GM21360 (cell line): ENCODE data around the gene COL7A1.

Source experiments
- ATAC-seq: cut with Tn5 transposase; IDR thresholded peaks from one replicate; pipeline ENCODE4 v1.9.1; 2021; ENCODE audit warnings: mild to moderate bottlenecking, moderate library complexity; ENCODE audit not compliant: unreplicated experiment

The COL7A1 gene

DNA sequence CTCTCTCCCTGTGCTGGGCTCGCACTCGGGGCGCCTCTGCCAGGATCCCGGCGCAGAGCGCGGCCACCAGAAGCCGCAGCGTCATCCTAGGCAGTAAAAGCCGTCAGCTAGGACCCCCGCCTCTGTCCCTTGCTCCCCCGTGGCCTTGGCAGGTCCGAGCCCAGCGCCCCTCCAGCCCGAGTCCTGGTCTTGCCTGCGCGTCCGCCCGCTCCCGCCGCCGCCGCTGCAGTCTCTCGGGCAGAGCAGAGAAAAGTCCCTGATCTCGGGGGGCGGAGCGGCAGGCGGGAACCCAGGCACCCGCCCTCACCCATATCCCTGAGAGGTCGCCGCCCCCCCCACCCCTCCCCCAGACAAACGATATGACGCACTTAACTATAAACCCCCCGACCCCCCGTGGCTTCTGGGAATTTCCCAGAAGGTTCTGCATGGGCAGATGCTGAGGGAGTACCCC lies at the start of gene COL7A1:
COL7A1 (minus strand) TSS at position 255 of the 451 bp plus-strand sequence; CDS start at position 85, 170 bp downstream.
- ATAC-seq, result no peak

DNA sequence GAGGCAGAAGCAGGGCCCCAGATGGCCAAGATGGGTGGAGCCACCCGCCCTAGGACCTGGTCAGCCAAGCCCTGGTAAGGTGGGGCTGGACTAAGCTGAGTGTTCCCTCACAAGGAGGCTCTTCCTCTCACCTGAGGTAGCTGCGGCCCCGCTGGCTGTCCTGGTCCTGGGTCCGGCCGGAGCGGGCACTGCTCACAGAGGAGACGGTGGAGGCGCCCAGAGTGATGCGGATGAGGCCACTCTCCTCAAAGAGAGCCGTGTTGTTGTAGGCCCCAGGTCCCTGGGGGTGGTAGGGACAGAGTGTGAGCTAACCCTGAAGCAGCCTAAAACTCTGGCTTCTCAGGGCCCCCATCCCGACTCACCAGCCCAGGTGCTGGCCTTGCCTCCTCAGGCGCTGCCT lies 47.5 kb upstream of the COL7A1 start:
- ATAC-seq, result no peak

DNA sequence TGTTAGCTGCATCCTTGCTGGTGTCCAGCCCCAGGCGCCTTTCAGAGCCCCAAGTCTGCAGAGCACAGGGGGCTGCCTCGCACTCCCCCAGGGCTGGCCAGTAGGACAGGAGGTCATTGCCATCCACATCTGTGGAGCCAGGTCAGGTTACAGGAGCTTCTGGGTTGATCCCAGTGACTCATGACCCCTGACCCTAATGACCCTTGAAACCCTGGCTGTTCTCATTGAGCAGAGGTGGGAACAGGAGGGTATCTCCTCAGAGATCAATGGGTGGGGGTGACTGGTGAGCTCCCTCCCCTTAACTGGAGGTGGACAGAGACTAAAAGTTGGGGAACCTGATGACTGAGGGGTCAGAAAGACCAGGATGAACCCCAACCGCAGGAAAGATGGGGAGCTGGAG lies 46.3 kb upstream of the COL7A1 start:
- no peak for ATAC-seq

DNA sequence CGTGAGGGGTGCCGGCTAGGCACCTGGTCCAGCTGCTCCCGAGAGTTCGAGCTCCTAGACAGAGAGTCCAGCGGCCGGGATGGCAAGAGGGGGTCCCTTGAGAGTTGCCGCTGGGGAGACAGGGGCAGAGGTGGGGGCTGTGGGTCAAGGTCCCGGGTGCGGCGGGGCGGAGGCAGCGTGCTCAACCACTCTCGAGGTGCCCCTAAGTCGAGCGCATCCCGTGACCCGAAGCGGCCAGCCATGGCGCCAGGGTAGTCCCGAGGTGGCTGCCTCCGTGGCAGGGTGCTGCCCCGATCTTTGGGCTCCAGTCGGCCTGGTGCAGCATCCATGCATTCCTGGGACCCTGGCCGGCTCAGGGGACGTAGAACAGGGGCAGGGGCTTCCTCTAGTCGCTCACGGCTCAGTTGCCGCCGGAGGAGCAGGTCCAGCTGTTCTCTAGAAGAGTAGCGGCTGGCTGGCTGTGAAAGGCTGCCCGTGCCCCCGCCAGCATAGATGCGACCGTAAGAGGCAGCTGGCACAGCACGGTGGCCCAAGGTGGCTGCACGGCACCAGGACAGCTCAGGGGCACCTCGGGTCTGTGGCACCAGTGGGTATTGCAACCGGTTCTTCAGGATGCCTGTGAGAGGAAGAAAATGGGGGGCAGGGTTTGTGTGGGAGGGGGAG lies 44.9 kb upstream of the COL7A1 start:
- ATAC-seq, result no peak

DNA sequence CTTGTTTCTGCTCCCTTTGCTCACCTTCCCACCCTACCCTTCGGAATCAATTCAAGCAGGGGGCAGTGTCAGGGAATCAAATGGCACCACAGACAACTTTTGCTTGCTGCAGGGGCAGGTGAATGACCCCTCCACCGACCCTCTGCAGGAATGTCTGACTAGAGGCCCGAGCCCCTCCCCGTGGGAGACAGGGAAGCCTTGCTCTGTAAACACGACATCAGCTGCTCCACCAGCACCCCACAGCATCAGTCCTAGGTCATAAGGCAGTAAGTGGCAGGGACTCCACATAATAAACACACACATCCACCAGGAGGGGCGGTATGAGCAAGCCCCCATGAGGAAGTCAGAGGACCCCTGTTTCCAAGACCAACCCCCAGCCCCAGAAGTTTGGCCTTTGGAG lies 42.2 kb upstream of the COL7A1 start:
- no peak for ATAC-seq

DNA sequence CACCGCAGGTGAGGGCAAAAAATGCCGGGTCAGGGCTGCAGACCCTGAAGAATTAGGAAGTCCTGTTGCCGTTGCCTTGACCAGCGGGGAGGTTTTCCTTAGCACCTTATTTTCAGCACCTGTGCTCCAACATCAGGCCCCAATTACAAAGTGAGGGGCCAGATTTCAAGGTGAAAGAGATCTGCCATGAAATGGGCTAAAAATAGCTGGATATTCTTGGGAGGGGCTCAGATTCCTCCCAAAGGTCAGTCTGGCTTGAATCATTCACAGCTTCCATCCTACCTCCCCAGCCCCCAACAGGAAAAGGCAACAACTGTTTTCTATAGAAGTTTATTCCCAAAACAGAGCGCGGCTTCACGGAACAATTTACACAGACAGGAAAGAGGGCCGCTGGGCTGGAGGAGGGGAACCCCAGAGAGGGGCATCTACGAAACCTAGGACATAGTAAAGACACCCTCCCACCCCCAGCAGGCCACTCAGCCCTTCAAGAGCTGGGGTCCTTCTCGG lies 41.1 kb upstream of the COL7A1 start:
- no peak for ATAC-seq

DNA sequence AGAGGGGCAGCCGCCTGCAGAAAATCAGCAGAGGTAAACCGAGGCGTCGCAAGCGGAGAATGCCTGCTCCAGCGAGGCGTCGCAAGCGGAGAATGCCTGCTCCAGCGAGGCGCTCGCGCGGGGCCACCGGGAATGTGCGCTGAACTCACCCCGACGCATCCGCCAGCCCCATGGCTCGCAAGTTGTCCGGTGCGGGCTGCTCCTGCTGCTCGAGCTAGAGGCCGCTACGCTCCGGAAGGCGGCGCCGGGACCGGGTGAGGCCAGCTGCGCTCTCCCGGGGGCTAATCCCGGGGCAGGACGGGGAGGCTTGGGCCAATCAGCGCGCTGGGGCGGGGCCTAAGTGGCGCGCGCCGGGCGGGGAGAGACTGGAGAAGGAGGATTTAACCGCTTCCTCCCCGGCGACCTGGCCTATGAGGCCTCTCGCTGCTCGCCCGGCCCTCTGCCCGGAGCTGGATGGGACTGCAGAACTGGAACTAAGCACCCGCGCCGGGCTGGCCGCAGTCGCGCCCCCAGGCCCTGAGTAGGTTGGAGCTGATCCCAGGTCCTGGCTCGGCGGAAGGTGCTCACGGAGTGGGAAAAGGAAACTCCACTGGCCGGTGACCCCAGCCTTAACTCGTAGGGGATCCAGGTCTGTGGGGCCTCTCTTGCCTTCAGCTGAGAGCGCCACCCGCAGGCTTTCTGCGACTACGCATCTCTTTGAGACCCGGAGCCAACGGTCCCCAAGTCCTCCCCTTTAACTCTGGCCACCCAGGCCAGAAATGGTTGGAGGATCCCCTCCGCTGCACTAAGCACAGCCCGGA lies 40.3 kb upstream of the COL7A1 start, which contains the start of gene SLC26A6:
SLC26A6 (minus strand) TSS at position 240 of the 800 bp plus-strand sequence; CDS start at position 172, 68 bp downstream.
- ATAC-seq, result peak; percentile 77

DNA sequence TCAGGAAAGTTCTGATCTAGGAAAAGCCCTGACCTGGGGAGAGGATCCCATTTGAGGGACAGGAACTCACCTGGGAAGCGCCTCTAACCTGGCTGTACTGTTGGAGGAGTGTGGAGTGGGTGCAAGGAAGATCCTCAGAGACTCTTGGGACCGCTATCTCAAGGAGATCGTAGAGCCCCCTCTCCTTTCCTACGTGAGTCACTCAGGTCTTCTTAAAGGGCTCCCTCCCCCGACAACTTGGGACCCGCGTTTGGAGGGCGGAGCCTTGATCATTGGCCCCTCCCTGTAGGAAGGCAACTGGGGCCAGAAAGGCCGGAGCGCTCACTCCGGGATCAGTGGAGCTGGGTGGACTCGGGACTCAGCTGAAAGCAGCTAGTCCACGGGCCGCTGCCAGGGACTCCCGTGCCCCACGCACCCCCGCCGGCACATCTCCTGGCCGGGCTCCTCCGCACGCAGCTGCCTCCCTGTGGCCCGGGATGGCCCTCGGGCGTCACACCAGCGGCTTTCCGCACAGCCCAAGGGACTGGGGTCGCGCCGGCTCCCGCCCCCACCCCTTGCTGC lies 39.6 kb upstream of the COL7A1 start:
- peak; percentile 23 for ATAC-seq

DNA sequence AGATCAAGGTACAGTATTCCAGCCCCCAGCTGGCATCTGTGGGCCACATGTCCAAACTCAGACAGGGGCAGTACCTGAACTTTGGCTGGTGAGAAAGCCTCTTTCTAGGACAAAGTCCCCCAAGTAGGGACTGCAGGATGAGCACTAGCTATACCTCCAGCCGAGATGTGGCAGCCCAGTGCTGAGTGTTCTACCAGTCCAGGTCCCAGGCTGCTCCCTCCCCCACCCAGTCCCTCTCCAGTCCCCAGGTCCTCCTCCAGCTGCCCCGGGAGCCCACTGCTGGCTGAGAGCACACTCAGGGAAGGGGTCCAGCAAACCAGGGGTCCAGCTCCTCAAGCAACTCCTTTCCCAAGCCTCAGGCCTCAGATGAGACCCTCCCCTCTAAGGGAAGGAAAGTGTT lies 38.6 kb upstream of the COL7A1 start:
- ATAC-seq, result no peak

DNA sequence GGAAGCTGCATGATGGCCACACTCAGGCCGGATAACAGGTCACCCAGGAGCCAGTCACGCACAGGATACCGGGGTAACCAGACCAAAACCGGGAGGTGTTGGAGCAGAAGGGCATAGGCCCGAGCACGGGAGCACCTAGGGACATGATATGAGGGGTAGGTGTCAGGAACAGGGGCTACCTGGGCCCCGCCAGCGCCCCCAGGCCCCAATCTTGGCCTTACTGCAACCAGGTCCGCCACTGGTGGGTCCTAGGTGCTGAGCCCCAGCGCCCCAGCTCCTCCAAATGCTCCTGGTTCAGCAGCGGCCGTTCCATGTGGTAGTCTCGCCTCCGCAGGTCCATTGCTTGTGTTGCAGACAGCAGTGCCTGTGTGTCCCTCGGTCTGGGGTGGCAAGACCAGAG lies 38.1 kb upstream of the COL7A1 start:
- no peak for ATAC-seq

DNA sequence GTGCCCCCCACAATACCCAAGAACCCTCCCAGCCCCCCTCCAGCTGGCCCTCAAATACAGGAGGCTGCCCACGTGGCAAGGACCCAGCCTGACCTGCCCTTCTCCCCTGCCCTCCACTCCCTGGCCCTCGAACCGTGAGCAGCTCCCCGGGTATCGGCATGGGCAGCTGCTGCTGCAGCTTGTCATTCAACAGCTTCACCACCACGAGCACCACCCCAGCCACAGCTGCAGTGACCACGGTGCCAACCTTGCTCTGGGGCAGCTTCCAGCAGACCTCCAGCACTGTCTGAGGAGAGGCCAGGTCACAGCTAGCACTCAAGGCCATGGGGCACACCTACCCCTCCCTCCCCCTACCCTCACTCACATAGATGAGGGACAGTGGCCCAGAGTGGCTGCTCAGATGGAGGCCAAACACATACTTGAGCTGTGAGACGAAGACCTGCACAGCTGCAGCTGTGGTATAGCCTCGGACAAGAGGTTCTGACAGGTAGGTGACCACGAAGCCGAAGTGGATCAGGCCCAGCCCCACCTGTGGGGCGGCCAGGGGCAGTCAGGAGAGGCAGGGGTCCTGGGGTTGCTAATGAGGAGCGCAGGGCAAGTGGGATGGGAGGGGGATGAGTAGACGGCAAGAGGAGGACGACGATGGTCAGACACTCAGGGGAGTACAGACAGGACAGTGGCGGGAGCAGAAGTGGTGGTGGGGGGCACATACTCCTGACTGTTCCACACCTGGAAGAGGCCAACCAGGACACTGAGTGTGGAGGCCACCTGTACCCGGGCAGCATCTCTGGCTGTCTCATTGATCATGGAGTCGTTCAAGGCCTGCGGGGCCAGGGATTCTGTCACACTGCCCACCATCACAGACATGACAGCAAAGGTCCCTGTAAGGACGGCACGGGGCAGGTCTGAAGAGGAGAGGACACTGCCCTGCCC lies 36.7 kb upstream of the COL7A1 start:
- ATAC-seq, result no peak

DNA sequence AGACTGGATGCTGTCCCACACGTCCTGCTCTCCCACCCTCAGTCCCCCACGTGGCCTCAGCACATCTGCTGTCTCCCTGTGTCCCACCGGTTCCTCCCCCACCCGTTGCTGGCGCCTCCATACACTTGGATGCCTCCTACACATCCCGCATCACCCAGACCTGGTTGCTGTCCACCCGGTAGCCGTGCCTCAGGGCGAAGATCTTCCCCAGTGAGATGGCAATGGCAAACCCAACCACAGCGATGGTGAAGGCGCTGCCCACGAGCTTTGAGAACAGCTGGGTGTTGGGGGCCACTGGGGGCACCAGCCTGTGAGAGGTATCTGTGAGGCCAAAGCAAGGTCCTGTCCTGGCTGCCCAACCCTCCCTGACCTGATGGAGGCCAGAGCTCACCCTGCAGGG lies 35.7 kb upstream of the COL7A1 start:
- no peak for ATAC-seq

DNA sequence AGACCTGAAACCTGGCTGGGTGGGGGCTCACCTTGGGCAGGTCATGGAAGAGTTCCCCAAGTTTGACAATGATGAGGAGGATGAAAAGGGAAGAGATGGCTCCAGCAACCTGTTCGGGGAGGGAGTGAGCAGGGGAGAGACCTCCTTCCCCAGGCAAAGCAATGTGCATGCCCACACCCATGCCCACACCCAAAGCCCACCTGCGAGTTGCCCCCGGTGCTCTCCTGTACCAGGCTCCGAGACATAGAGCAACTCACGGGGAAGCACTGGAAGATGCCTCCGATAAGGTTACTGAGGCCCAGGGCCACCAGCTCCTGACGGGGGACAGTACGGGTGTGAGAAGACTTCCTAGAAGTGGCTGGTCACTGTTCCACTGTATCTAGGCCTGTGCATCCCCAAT lies 35.3 kb upstream of the COL7A1 start:
- no peak for ATAC-seq

DNA sequence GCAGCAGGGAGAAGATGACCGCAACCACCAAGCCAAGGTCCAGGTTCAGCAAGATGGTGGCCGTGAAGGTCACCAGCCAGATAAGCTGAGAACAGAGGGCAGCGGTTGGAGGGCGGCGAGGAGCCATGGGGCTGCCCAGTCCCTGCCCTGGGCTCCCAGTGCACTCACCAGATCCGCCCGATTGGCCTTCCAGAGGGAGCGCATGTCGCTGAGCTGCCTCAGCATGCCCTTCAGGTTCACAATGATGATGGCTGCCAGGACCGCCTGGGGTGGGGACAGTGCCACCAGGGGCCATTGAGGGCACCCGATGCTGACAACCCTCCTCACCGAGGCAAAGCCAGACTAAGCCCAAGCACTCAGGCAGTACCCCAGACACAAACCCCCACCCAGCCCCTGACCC lies 34.8 kb upstream of the COL7A1 start:
- ATAC-seq, result no peak

DNA sequence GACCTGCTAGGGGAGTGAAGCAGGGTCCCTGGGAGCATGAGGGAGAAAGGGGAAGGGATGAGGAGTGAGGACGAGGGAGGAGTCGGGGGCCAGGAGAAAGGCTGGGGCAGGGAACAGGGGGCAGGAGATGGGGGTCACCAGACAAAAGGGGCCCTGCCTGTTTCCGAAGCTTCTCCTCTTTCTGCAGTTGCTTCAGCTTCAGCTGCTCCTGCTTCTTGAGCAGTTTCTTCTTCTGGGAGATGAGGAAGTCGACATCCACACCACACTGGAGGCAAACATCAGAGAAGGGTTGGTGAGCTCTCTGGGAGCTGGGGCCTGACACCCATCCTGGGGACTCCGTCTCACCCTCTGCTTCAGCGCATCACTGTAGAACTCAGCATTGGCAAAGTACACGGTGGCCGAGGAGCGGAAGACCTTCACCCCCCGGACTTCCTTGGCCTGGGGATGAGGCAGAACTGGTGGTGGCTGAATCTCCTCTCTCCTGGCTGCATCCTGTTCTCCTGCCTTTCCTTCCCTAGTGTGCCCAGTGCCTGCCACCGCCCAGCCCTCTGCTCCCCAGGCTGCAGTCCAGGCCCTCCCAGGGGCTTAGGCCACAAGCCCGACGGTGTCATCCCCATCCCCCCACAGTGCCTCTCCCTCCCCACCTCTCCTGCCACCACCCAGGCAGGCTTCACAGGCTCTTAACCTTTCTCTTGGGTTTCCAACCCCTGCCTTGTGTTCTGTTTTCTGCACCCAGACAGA lies 33.3 kb upstream of the COL7A1 start:
- no peak for ATAC-seq

DNA sequence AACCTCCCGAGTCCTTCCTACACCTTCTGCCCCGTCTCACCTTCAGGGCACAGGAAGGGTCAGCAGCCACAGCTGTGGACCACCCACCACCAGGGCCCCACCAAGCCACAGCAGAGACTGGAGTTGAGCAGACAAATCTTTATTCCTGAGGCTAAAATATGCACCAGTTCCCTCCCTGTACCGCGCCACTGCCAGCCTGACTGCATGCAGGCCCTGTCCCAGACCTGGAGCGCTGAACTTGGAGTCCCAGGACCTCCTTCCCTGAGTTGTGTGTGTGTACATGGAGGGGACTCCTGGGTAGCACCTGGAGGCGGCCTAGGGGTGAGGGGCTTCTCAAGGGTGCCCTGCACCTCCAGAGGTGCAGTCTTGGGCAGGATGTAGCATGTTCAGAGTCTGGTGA lies 30.5 kb upstream of the COL7A1 start:
- ATAC-seq, result no peak

DNA sequence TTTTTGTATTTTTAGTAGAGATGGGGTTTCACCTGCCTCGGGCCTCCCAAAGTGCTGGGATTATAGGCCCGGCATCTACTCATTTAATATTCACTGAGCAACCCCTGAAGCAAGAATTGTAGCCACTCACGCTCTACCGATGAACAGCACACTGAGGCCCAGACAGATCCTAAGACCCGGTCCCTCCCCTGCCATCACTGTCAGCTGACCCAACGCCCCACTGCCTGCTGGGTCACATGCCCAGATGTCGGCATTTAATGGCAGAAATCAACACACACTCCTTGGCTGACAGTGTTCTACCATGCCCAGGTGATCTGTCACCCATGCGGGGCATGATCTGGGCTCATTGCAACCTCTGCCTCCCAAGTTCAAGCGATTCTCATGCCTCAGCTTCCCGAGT lies 29.6 kb upstream of the COL7A1 start:
- no peak for ATAC-seq

DNA sequence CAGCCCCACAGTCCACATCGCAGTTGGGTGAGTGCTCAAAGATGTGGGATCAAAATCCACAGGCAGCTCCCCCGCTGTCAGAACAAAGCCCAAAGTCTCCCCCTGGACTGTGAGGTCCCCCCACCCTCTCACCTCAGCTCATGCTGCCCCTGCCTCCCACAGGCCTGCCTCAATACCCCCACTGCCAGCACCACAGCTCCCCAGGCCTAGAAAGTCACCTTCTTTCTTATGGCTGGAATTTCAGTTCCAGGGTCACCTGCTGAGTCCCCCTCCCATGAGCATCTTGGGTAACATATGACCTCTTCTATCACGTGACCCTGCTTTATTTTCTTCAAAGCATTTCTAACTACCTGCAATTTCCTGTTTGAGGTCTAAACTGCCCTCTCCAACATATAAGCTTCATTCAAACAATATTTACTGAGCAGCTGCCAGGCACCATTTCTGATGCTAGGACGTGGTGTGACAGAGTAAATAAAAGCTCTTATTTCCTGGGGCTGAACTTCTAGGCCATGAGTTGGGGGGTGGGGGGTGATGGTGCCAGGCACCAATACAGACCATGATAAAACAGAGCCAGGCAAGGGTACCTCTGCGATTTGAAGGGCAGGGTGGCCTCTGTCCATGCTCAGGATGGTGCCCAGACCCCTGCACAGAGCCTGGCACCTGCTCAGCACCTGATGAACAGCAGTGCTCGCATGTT lies 28.9 kb upstream of the COL7A1 start:
- no peak for ATAC-seq

DNA sequence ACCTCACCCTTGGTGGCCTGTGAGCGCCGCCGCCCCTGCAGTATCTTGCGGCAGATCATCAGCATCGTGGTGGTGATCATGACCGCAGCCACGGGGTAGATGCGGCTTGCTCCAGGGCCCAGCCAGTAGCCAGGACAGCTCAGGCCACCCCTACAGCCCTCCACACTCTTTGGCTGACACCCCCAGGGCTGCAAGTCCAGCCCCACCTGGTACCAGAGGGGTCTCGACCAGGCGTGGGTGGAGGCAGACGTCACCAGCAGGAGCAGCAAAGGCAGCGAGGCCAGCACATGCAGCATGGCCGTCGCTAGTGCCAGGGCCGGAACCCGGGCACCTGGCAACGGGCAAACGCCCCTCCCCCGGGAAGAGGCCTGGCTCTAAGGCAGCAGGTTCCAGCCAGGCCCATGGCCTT lies 26.3 kb upstream of the COL7A1 start, which contains the start of gene TMEM89:
TMEM89 (minus strand) TSS at position 309 of the 409 bp plus-strand sequence; CDS start at position 296, 13 bp downstream.
- no peak for ATAC-seq
